HG02884 (cell line): ENCODE data around the gene TUBA1C.
"Not testable (repeated sequence)": the region's sequence is repeated elsewhere in the genome, so short reads cannot be mapped to it uniquely, and the experiment has no call there.

ENCODE experiments used
- ATAC-seq: cut with Tn5 transposase; IDR thresholded peaks from one replicate; pipeline ENCODE4 v1.9.1; 2021; ENCODE audit warnings: mild to moderate bottlenecking, moderate library complexity; ENCODE audit not compliant: unreplicated experiment

The TUBA1C gene

GRCh38 chr12:49255456-49255855 lies 9.4 kb upstream of the TUBA1C start:
- ATAC-seq: not testable (repeated sequence)

- no peak for ATAC-seq
These were observed 8.8 kb upstream of the TUBA1C start for GRCh38 chr12:49255857-49256637.

GRCh38 chr12:49257508-49258184 lies 7.2 kb upstream of the TUBA1C start:
- ATAC-seq: not testable (repeated sequence)

GRCh38 chr12:49259452-49259851 lies 5.4 kb upstream of the TUBA1C start:
- ATAC-seq: no peak

- no peak for ATAC-seq
These were observed 4.7 kb upstream of the TUBA1C start for GRCh38 chr12:49260166-49260565.

- no peak for ATAC-seq
These were observed 4.1 kb upstream of the TUBA1C start for GRCh38 chr12:49260571-49261363.

GRCh38 chr12:49261721-49262120 lies 3.2 kb upstream of the TUBA1C start:
- ATAC-seq: no peak

GRCh38 chr12:49263400-49263763 lies 1.5 kb upstream of the TUBA1C start:
- ATAC-seq: no peak

- ATAC-seq: peak; percentile 16
These were observed 413 bp upstream of the TUBA1C start for GRCh38 chr12:49264466-49264872.

GRCh38 chr12:49269191-49269590 lies 4.3 kb downstream of the TUBA1C start:
- ATAC-seq: not testable (repeated sequence)

- no peak for ATAC-seq
These were observed 8.2 kb downstream of the TUBA1C start for GRCh38 chr12:49272790-49273725.

- no peak for ATAC-seq
These were observed 9.0 kb downstream of the TUBA1C start for GRCh38 chr12:49273726-49274395.

- ATAC-seq: no peak
These were observed 9.7 kb downstream of the TUBA1C start for GRCh38 chr12:49274396-49275069.

GRCh38 chr12:49276304-49277290 lies 11.7 kb downstream of the TUBA1C start:
- no peak for ATAC-seq

GRCh38 chr12:49277466-49277865 lies 12.6 kb downstream of the TUBA1C start:
- ATAC-seq: no peak

GRCh38 chr12:49279706-49280159 lies 14.9 kb downstream of the TUBA1C start:
- no peak for ATAC-seq

- ATAC-seq: not testable (repeated sequence)
These were observed 15.7 kb downstream of the TUBA1C start for GRCh38 chr12:49280545-49280944.

GRCh38 chr12:49282302-49282701 lies 17.4 kb downstream of the TUBA1C start:
- no peak for ATAC-seq
